Measurements from ENCODE around the gene INO80B. TPM values are rescaled to one million over a fixed set of nuclear protein-coding genes. Genes with fewer than 3 reads are reported as not detected.

Gene INO80B
- total RNA-seq, 1 experiment from 2014 or later = 24.0 TPM

- ChIA-PET RAD21 (ENCODE audit: low non-redundant PET in 1 of 2, low total read pairs in 2 of 2, uncharacterized antibody in 2 of 2, unreplicated experiment in 2 of 2) (no interaction called here), CTCF (no interaction called here), POLR2A (no interaction called here)
- Histone ChIP-seq H3K4me1 (ENCODE audit: control insufficient read depth in 1 of 2, insufficient read depth in 2 of 2, low read length in 2 of 2) (peaks cover 0 to 6% of the 10 kb centered on the region in 2 experiments; a peak in 2 of 4 replicates), H3K4me3 (replicated peaks in 1 of 2; ENCODE audit: low read depth in 1 of 2, low read length in 2 of 2) (no peak overlapping the region), H3K27ac (ENCODE audit: low read depth, low read length) (no peak overlapping the region), H3K36me3 (ENCODE audit: control insufficient read depth in 1 of 2, insufficient read depth in 2 of 2, low read length in 2 of 2) (no peaks in the 10 kb centered on the region), H3K79me2 (ENCODE audit: insufficient read depth, low read length) (no peaks in the 10 kb centered on the region), H3K9me3 (ENCODE audit: control insufficient read depth in 1 of 2, insufficient read depth in 1 of 2, low read depth in 1 of 2, low read length in 2 of 2) (no peaks in the 10 kb centered on the region), H4K20me1 (ENCODE audit: insufficient read depth) (no peaks in the 10 kb centered on the region), H3K9ac (ENCODE audit: low read length) (no peak overlapping the region), H2AFZ (ENCODE audit: low read depth, low read length, poor library complexity, severe bottlenecking) (no peak overlapping the region), H3K9me2 (ENCODE audit: insufficient read depth) (no peaks in the 10 kb centered on the region), H3K27me3 (ENCODE audit: insufficient read depth, low read length) (no peaks in the 10 kb centered on the region), H3K4me2 (ENCODE audit: low read length) (no peak overlapping the region)
- TF ChIP-seq POLR2A (IDR thresholded peaks at IDR 0.05; ENCODE audit: borderline replicate concordance, extremely low read depth, insufficient read depth, insufficient read length) (no peak), ZFX (IDR thresholded peaks at IDR 0.05) (no peak), TCF7L2 (IDR thresholded peaks at IDR 0.05; ENCODE audit: borderline replicate concordance, extremely low read depth, insufficient read depth, insufficient read length) (no peak), FOSL1 (IDR thresholded peaks at IDR 0.05; ENCODE audit: low read depth) (no peak), ELF1 (IDR thresholded peaks at IDR 0.05; ENCODE audit: borderline replicate concordance, low read depth) (no peak)
- no TSS peak for BruUV-seq (replicated peaks)
- intact Hi-C loops (cut with micrococcal nuclease) = no loop called here
- ATAC-seq = no peak
- DNase-seq (ENCODE audit: low read depth, low spot score) = no peak
Observed at GRCh38 chr2:74415762-74416395, 39.0 kb upstream of the INO80B start.

- Histone ChIP-seq H3K4me2 (ENCODE audit: low read length) (no peak overlapping the region), H4K20me1 (ENCODE audit: insufficient read depth) (no peaks in the 10 kb centered on the region), H3K4me3 (replicated peaks in 1 of 2; ENCODE audit: low read depth in 1 of 2, low read length in 2 of 2) (no peak overlapping the region), H3K27ac (ENCODE audit: low read depth, low read length) (no peak overlapping the region), H3K79me2 (ENCODE audit: insufficient read depth, low read length) (no peaks in the 10 kb centered on the region), H3K9me2 (ENCODE audit: insufficient read depth) (no peaks in the 10 kb centered on the region), H3K9ac (ENCODE audit: low read length) (no peak overlapping the region), H3K4me1 (ENCODE audit: control insufficient read depth in 1 of 2, insufficient read depth in 2 of 2, low read length in 2 of 2) (peaks cover 0 to 14% of the 10 kb centered on the region in 2 experiments; a peak in 2 of 4 replicates), H3K27me3 (ENCODE audit: insufficient read depth, low read length) (no peaks in the 10 kb centered on the region), H2AFZ (ENCODE audit: low read depth, low read length, poor library complexity, severe bottlenecking) (no peak overlapping the region), H3K36me3 (ENCODE audit: control insufficient read depth in 1 of 2, insufficient read depth in 2 of 2, low read length in 2 of 2) (no peaks in the 10 kb centered on the region), H3K9me3 (ENCODE audit: control insufficient read depth in 1 of 2, insufficient read depth in 1 of 2, low read depth in 1 of 2, low read length in 2 of 2) (no peaks in the 10 kb centered on the region)
- TF ChIP-seq POLR2AphosphoS5 (IDR thresholded peaks at IDR 0.05; ENCODE audit: low read depth, low read length) (no peak), CTCF (IDR thresholded peaks at IDR 0.05 in 2 of 3, conservative IDR thresholded peaks at IDR 0.05 in 1 of 3; ENCODE audit: borderline replicate concordance in 1 of 3, insufficient read depth in 1 of 3, low read depth in 2 of 3, low read length in 2 of 3) (peak in 1 of 3 experiments; percentile 25; a peak in 1 of 6 replicates), RAD21 (IDR thresholded peaks at IDR 0.05; ENCODE audit: low read depth) (peak; percentile 49)
- intact Hi-C loops (cut with micrococcal nuclease) = no loop called here
- ChIA-PET POLR2A (no interaction called here), RAD21 (ENCODE audit: low non-redundant PET in 1 of 2, low total read pairs in 2 of 2, uncharacterized antibody in 2 of 2, unreplicated experiment in 2 of 2) (no interaction called here), CTCF (no interaction called here)
- BruUV-seq (replicated peaks) = no TSS peak
- no peak for ATAC-seq
- no peak for DNase-seq (ENCODE audit: low read depth, low spot score)
Observed at GRCh38 chr2:74416778-74417177, 38.1 kb upstream of the INO80B start.

All from HCT116 (cell line).